Trophoblast cell (in vitro differentiated cells and primary cell): ENCODE measurements around the gene HDGFL2.

Experiments
- DNase-seq, 2 donors: peaks; one replicate each; pipeline ENCODE4 v3.0.0-alpha.2; 2016
- H2AFZ ChIP-seq: 2 replicates; pipeline ENCODE4 v1.6.1; 2013; ENCODE audit warnings: low read length, moderate library complexity, mild to moderate bottlenecking; ENCODE audit not compliant: insufficient read depth, poor library complexity
- H2AK5ac ChIP-seq: 2 replicates; pipeline ENCODE4 v1.6.1; 2013; ENCODE audit warnings: mild to moderate bottlenecking, low read length
- H2BK120ac ChIP-seq: 2 replicates; pipeline ENCODE4 v1.6.1; 2013; ENCODE audit warnings: low read length, mild to moderate bottlenecking, moderate library complexity; ENCODE audit not compliant: insufficient read depth, poor library complexity
- H2BK12ac ChIP-seq: 2 replicates; pipeline ENCODE4 v1.6.1; 2013; ENCODE audit warnings: mild to moderate bottlenecking, low read length, moderate library complexity
- H2BK5ac ChIP-seq: 2 replicates; pipeline ENCODE4 v1.6.1; 2013; ENCODE audit warnings: low read length, low read depth, moderate library complexity, mild to moderate bottlenecking; ENCODE audit not compliant: poor library complexity
- H3K14ac ChIP-seq: 2 replicates; pipeline ENCODE4 v1.6.1; 2013; ENCODE audit warnings: mild to moderate bottlenecking, low read length
- H3K18ac ChIP-seq: 2 replicates; pipeline ENCODE4 v1.6.1; 2013; ENCODE audit warnings: mild to moderate bottlenecking, low read length
- H3K23ac ChIP-seq: 2 replicates; pipeline ENCODE4 v1.6.1; 2013; ENCODE audit warnings: low read length
- H3K27ac ChIP-seq: 2 replicates; pipeline ENCODE4 v1.5.1; 2013; ENCODE audit warnings: low read depth, mild to moderate bottlenecking, inconsistent platforms, low read length, moderate library complexity
- H3K27me3 ChIP-seq: 2 replicates; pipeline ENCODE4 v1.6.1; 2013; ENCODE audit warnings: inconsistent platforms, mild to moderate bottlenecking, low read length, moderate library complexity; ENCODE audit not compliant: insufficient read depth
- H3K36me3 ChIP-seq, 2 experiments: 1 replicate in 1 of 2; 2 replicates in 1 of 2; pipeline ENCODE4 v1.6.1; 2013; ENCODE audit warnings: low read length in 2 of 2, mild to moderate bottlenecking in 2 of 2, moderate library complexity in 1 of 2; ENCODE audit not compliant: insufficient read depth in 2 of 2, control insufficient read depth in 1 of 2
- H3K4ac ChIP-seq: 2 replicates; pipeline ENCODE4 v1.6.1; 2013; ENCODE audit warnings: low read depth, mild to moderate bottlenecking, low read length, moderate library complexity
- H3K4me1 ChIP-seq, 2 experiments: 1 replicate in 1 of 2; 2 replicates in 1 of 2; pipeline ENCODE4 v1.6.1; 2013; ENCODE audit warnings: low read length in 2 of 2, mild to moderate bottlenecking in 2 of 2, moderate library complexity in 1 of 2; ENCODE audit not compliant: insufficient read depth in 2 of 2, control insufficient read depth in 1 of 2
- H3K4me2 ChIP-seq: 2 replicates; pipeline ENCODE4 v1.6.1; 2013; ENCODE audit warnings: inconsistent platforms, mild to moderate bottlenecking, low read length, moderate library complexity
- H3K4me3 ChIP-seq: 2 replicates; pipeline ENCODE4 v1.5.1; 2013; ENCODE audit warnings: mild to moderate bottlenecking, low read depth, low read length, inconsistent platforms
- H3K79me1 ChIP-seq: one replicate; pipeline ENCODE4 v1.6.1; 2013; ENCODE audit warnings: low read length
- H3K79me2 ChIP-seq: 2 replicates; pipeline ENCODE4 v1.6.1; 2013; ENCODE audit warnings: low read length, mild to moderate bottlenecking; ENCODE audit not compliant: control insufficient read depth, insufficient read depth, poor library complexity
- H3K9ac ChIP-seq: 2 replicates; pipeline ENCODE4 v1.6.1; 2013; ENCODE audit warnings: mild to moderate bottlenecking, low read length
- H3K9me3 ChIP-seq: 2 replicates; pipeline ENCODE4 v1.6.1; 2013; ENCODE audit warnings: low read depth, mild to moderate bottlenecking, control low read depth, inconsistent platforms, low read length; ENCODE audit not compliant: insufficient read depth
- H4K12ac ChIP-seq: 2 replicates; pipeline ENCODE4 v1.6.1; 2013; ENCODE audit warnings: low read depth, mild to moderate bottlenecking, low read length, moderate library complexity
- H4K8ac ChIP-seq: 2 replicates; pipeline ENCODE4 v1.6.1; 2013; ENCODE audit warnings: low read depth, mild to moderate bottlenecking, low read length, moderate library complexity
- H4K91ac ChIP-seq: one replicate; pipeline ENCODE4 v1.6.1; 2013; ENCODE audit warnings: low read depth, mild to moderate bottlenecking, low read length, moderate library complexity
- WGBS: extraction: QIAGEN DNeasy Blood & Tissue Kit; methylation state at CpG from one replicate; pipeline ENCODE4 v1.1.7; 2013; ENCODE audit warnings: missing lambda C conversion rate; ENCODE audit not compliant: insufficient read length, insufficient coverage; ENCODE audit errors: extremely low coverage; 5-methylcytosine and 5-hydroxymethylcytosine counted together

HDGFL2 gene

GRCh38 chr19:4507804-4508203 is 35.7 kb downstream of the HDGFL2 start:
- no peak overlapping the region for H3K4me2 ChIP-seq
- H3K79me2 ChIP-seq = no peaks in the 10 kb centered on the region
- peaks cover 30 to 33% of the 10 kb centered on the region in 2 experiments for H3K36me3 ChIP-seq
- H3K4me3 ChIP-seq = no peak overlapping the region
- no peak overlapping the region for H3K23ac ChIP-seq
- no peak for DNase-seq
- no peak overlapping the region for H3K9ac ChIP-seq
- H2AK5ac ChIP-seq = no peak overlapping the region
- no peak overlapping the region for H3K4ac ChIP-seq
- H3K79me1 ChIP-seq = no peaks in the 10 kb centered on the region
- H4K91ac ChIP-seq = no peak overlapping the region
- no peak overlapping the region for H4K8ac ChIP-seq
- H3K14ac ChIP-seq = no peak overlapping the region
- no peaks in the 10 kb centered on the region for H3K4me1 ChIP-seq
- no peak overlapping the region for H2BK120ac ChIP-seq
- no peaks in the 10 kb centered on the region for H3K27me3 ChIP-seq
- WGBS = no CpG with 5 or more reads among the region's 17 CpGs
- H3K18ac ChIP-seq = no peak overlapping the region
- H4K12ac ChIP-seq = peak overlapping the region; percentile 12
- H2AFZ ChIP-seq = no peak overlapping the region
- no peak overlapping the region for H2BK5ac ChIP-seq
- no peak overlapping the region for H3K27ac ChIP-seq
- H3K9me3 ChIP-seq = peaks cover 6% of the 10 kb centered on the region
- no peak overlapping the region for H2BK12ac ChIP-seq

- H3K36me3 ChIP-seq = peaks cover 21 to 26% of the 10 kb centered on the region in 2 experiments
- no peaks in the 10 kb centered on the region for H3K79me1 ChIP-seq
- H4K8ac ChIP-seq = no peak overlapping the region
- no peak overlapping the region for H2AK5ac ChIP-seq
- H3K9ac ChIP-seq = no peak overlapping the region
- peak; percentile 44 to 72 for DNase-seq
- no peak overlapping the region for H4K91ac ChIP-seq
- H2BK12ac ChIP-seq = no peak overlapping the region
- no peak overlapping the region for H3K23ac ChIP-seq
- H2BK120ac ChIP-seq = no peak overlapping the region
- no peak overlapping the region for H2BK5ac ChIP-seq
- no peaks in the 10 kb centered on the region for H3K4me1 ChIP-seq
- no peak overlapping the region for H4K12ac ChIP-seq
- H3K79me2 ChIP-seq = no peaks in the 10 kb centered on the region
- no peak overlapping the region for H3K4me3 ChIP-seq
- H3K4ac ChIP-seq = no peak overlapping the region
- no peak overlapping the region for H3K27ac ChIP-seq
- H3K14ac ChIP-seq = no peak overlapping the region
- H3K4me2 ChIP-seq = no peak overlapping the region
- no CpG with 5 or more reads among the region's 21 CpGs for WGBS
- no peak overlapping the region for H2AFZ ChIP-seq
- peaks cover 8% of the 10 kb centered on the region for H3K9me3 ChIP-seq
- no peak overlapping the region for H3K18ac ChIP-seq
- H3K27me3 ChIP-seq = no peaks in the 10 kb centered on the region
These were observed 36.6 kb downstream of the HDGFL2 start for GRCh38 chr19:4508698-4509097.

GRCh38 chr19:4510435-4511255 is 38.5 kb downstream of the HDGFL2 start:
- H2AK5ac ChIP-seq = no peak overlapping the region
- H3K27me3 ChIP-seq = no peaks in the 10 kb centered on the region
- no peak overlapping the region for H3K27ac ChIP-seq
- H3K4ac ChIP-seq = no peak overlapping the region
- no peaks in the 10 kb centered on the region for H3K79me1 ChIP-seq
- no peak overlapping the region for H4K8ac ChIP-seq
- no peak overlapping the region for H3K9ac ChIP-seq
- no peak overlapping the region for H3K14ac ChIP-seq
- H3K36me3 ChIP-seq = peaks cover 4 to 12% of the 10 kb centered on the region in 2 experiments
- H3K9me3 ChIP-seq = peaks cover 8% of the 10 kb centered on the region
- no peak overlapping the region for H2BK12ac ChIP-seq
- DNase-seq = no peak
- H2BK5ac ChIP-seq = no peak overlapping the region
- no peak overlapping the region for H3K23ac ChIP-seq
- WGBS = no CpG with 5 or more reads among the region's 37 CpGs
- no peaks in the 10 kb centered on the region for H3K79me2 ChIP-seq
- no peaks in the 10 kb centered on the region for H3K4me1 ChIP-seq
- no peak overlapping the region for H4K91ac ChIP-seq
- H2AFZ ChIP-seq = no peak overlapping the region
- H3K18ac ChIP-seq = no peak overlapping the region
- no peak overlapping the region for H2BK120ac ChIP-seq
- H3K4me3 ChIP-seq = no peak overlapping the region
- no peak overlapping the region for H3K4me2 ChIP-seq
- H4K12ac ChIP-seq = no peak overlapping the region

GRCh38 chr19:4511300-4512054 is 39.4 kb downstream of the HDGFL2 start:
- H2AFZ ChIP-seq = no peak overlapping the region
- DNase-seq = no peak
- no CpG with 5 or more reads among the region's 27 CpGs for WGBS
- H3K4me3 ChIP-seq = no peak overlapping the region
- no peak overlapping the region for H3K27ac ChIP-seq
- H4K12ac ChIP-seq = no peak overlapping the region
- H2BK120ac ChIP-seq = no peak overlapping the region
- H3K9ac ChIP-seq = no peak overlapping the region
- H3K14ac ChIP-seq = no peak overlapping the region
- H3K18ac ChIP-seq = no peak overlapping the region
- H2BK5ac ChIP-seq = no peak overlapping the region
- no peak overlapping the region for H3K4me2 ChIP-seq
- H3K79me2 ChIP-seq = no peaks in the 10 kb centered on the region
- H3K9me3 ChIP-seq = peaks cover 8% of the 10 kb centered on the region
- H2BK12ac ChIP-seq = no peak overlapping the region
- no peak overlapping the region for H3K23ac ChIP-seq
- no peak overlapping the region for H4K91ac ChIP-seq
- H3K79me1 ChIP-seq = no peaks in the 10 kb centered on the region
- peaks cover 0 to 6% of the 10 kb centered on the region in 2 experiments for H3K36me3 ChIP-seq
- H4K8ac ChIP-seq = no peak overlapping the region
- H3K27me3 ChIP-seq = no peaks in the 10 kb centered on the region
- H3K4ac ChIP-seq = no peak overlapping the region
- H2AK5ac ChIP-seq = no peak overlapping the region
- H3K4me1 ChIP-seq = no peaks in the 10 kb centered on the region
